ENCODE results near the gene DNAI2.

The DNAI2 gene

GRCh38 chr17:74361230-74362068 is 87.4 kb downstream of the DNAI2 start, which contains the start of gene BTBD17:
BTBD17 (minus strand) TSS chr17:74361868; CDS start chr17:74361819, 49 bp downstream.
- DNase-seq (ENCODE audit: low read depth): no peak

- no peak for DNase-seq (ENCODE audit: low read depth)
Observed at GRCh38 chr17:74362069-74362405, 88.0 kb downstream of the DNAI2 start.

- DNase-seq (ENCODE audit: low read depth): no peak
Observed at GRCh38 chr17:74362810-74363498, 88.9 kb downstream of the DNAI2 start.

Data from activated T-helper 1 cell treated with Interleukin-2 at 50 U/mL for 16 hours (primary cell).